ENCODE results near the gene PALLD. TPM values are rescaled to one million over a fixed set of nuclear protein-coding genes. Genes with fewer than 3 reads are reported as not detected.

Gene PALLD
- total and polyA plus RNA-seq, 2 of the 8 experiments (the other 6 are each of a cell fraction or from before 2014, with no cell fraction given) = 10.5 to 25.0 TPM

GRCh38 chr4:168743601-168744000, 246.7 kb downstream of the PALLD start:
- Histone ChIP-seq H4K5ac (ENCODE audit: insufficient read length, low read depth, low read length) (no peak overlapping the region), H2BK5ac (ENCODE audit: low read depth, low read length) (no peak overlapping the region), H3K36me3 (ENCODE audit: control insufficient read depth in 2 of 4, insufficient read depth in 4 of 4, low read length in 3 of 4) (no peaks in the 10 kb centered on the region), H3K79me2 (ENCODE audit: control insufficient read depth in 1 of 2, insufficient read depth in 2 of 2, low read length in 2 of 2) (no peaks in the 10 kb centered on the region), H2BK12ac (ENCODE audit: low read depth, low read length) (no peak overlapping the region), H3K4me2 (ENCODE audit: insufficient read depth in 1 of 2, low read depth in 2 of 2, low read length in 2 of 2) (no peak overlapping the region), H3K4me3 (ENCODE audit: extremely low read depth in 1 of 4, insufficient read depth in 2 of 4, low read depth in 3 of 4, low read length in 4 of 4) (no peak overlapping the region), H3K14ac (ENCODE audit: insufficient read length) (no peak overlapping the region), H2AK5ac (ENCODE audit: low read depth, low read length) (no peak overlapping the region), H3K56ac (replicated peaks; ENCODE audit: insufficient read length, low read depth, low read length) (no peak overlapping the region), H3K79me1 (ENCODE audit: low read depth, low read length) (no peaks in the 10 kb centered on the region), H2BK15ac (ENCODE audit: low read length) (no peak overlapping the region), H3K23me2 (ENCODE audit: low read depth, low read length) (no peaks in the 10 kb centered on the region), H2BK20ac (ENCODE audit: low read length) (no peak overlapping the region), H3K23ac (ENCODE audit: insufficient read length) (no peak overlapping the region), H4K91ac (replicated peaks; ENCODE audit: insufficient read length, low read length) (no peak overlapping the region), H4K20me1 (replicated peaks in 1 of 2; ENCODE audit: control insufficient read depth in 1 of 2, insufficient read depth in 2 of 2, low read length in 2 of 2) (no peaks in the 10 kb centered on the region), H4K8ac (ENCODE audit: extremely low read depth, insufficient read depth, low read length) (no peak overlapping the region), H3K4me1 (replicated peaks in 1 of 4; ENCODE audit: control insufficient read depth in 3 of 4, insufficient read depth in 4 of 4, low read length in 3 of 4) (no peaks in the 10 kb centered on the region), H2BK120ac (replicated peaks; ENCODE audit: low read depth, low read length) (no peak overlapping the region), H3K4ac (replicated peaks; ENCODE audit: insufficient read length, low read depth, low read length) (no peak overlapping the region), H2AFZ (ENCODE audit: low read length) (no peak overlapping the region), H3K9me3 (ENCODE audit: insufficient read depth in 2 of 2, low read depth in 1 of 2, low read length in 1 of 2) (no peaks in the 10 kb centered on the region), H3K9ac (replicated peaks in 1 of 4; ENCODE audit: extremely low read depth in 1 of 4, low read depth in 3 of 4, low read length in 3 of 4) (no peak overlapping the region), H3K27ac (ENCODE audit: low read depth, low read length) (no peak overlapping the region), H3K27me3 (replicated peaks in 1 of 4; ENCODE audit: control insufficient read depth in 3 of 4, extremely low read depth in 1 of 4, insufficient read depth in 3 of 4, low read length in 3 of 4) (no peaks in the 10 kb centered on the region), H3K18ac (ENCODE audit: extremely low read depth, low read length) (no peak overlapping the region)
- FAIRE-seq = no peak
- ChIA-PET CTCF (ENCODE audit: partially characterized antibody) (interaction anchor here (0.6 to 1.7 kb wide), 3 partner anchors 18 to 38 kb away, joined by 3 to 6 read pairs (median 3); no protein-coding TSS in a partner anchor), POLR2A (ENCODE audit: partially characterized antibody) (no interaction called here)
- no peak for DNase-seq (ENCODE audit: low read depth in 1 of 2, low spot score in 2 of 2)
- TF ChIP-seq CREB1 (IDR thresholded peaks at IDR 0.05) (no peak), NANOG (IDR thresholded peaks at IDR 0.05; ENCODE audit: insufficient read depth, low read depth, low read length, poor library complexity, severe bottlenecking) (no peak), POU5F1 (IDR thresholded peaks at IDR 0.05; ENCODE audit: low read depth, low read length) (no peak), E2F6 (IDR thresholded peaks at IDR 0.05) (no peak), GTF2F1 (IDR thresholded peaks at IDR 0.05; ENCODE audit: borderline replicate concordance, low read depth, low read length) (no peak), YY1 (IDR thresholded peaks at IDR 0.05; ENCODE audit: low read depth, low read length) (no peak)
- 93% methylated on average over 3 of the region's 3 CpGs; no CpG with 5 or more reads in 1 of the 2 experiments for WGBS, 2 experiments (ENCODE audit: extremely low coverage in 1 of 2, insufficient coverage in 1 of 2, insufficient read length in 1 of 2, insufficient replicate concordance in 2 of 2, low coverage in 1 of 2, low lambda C conversion rate in 2 of 2, missing lambda C conversion rate in 1 of 2)

All from H1 (cell line).